ENCODE measurements around the gene GNAI1.
A peak's percentile ranks its signal among the peaks of the same experiment; 100 is the strongest.

The GNAI1 gene

GRCh38 chr7:80216996-80217842 is 82.6 kb downstream of the GNAI1 start:
- no peak for DNase-seq

- DNase-seq: no peak
Observed at GRCh38 chr7:80218723-80219122, 84.1 kb downstream of the GNAI1 start.

GRCh38 chr7:80220022-80220634 is 85.5 kb downstream of the GNAI1 start:
- no peak for DNase-seq

- peak; percentile 35 for DNase-seq
Observed at GRCh38 chr7:80224415-80224814, 89.8 kb downstream of the GNAI1 start.

GRCh38 chr7:80225361-80225760 is 90.7 kb downstream of the GNAI1 start:
- no peak for DNase-seq

GRCh38 chr7:80226629-80227028 is 92.0 kb downstream of the GNAI1 start:
- DNase-seq: no peak

GRCh38 chr7:80230327-80230726 is 95.7 kb downstream of the GNAI1 start:
- DNase-seq: no peak

GRCh38 chr7:80231707-80232106 is 97.1 kb downstream of the GNAI1 start:
- no peak for DNase-seq

- no peak for DNase-seq
Observed at GRCh38 chr7:80232979-80233724, 98.5 kb downstream of the GNAI1 start.

GRCh38 chr7:80235334-80235733 is 100.7 kb downstream of the GNAI1 start:
- peak; percentile 62 for DNase-seq

GRCh38 chr7:80236681-80237080 is 102.0 kb downstream of the GNAI1 start:
- no peak for DNase-seq

- DNase-seq: no peak
Observed at GRCh38 chr7:80240265-80241025, 105.8 kb downstream of the GNAI1 start.

GRCh38 chr7:80241671-80242070 is 107.0 kb downstream of the GNAI1 start:
- no peak for DNase-seq

GRCh38 chr7:80243425-80243824 is 108.8 kb downstream of the GNAI1 start:
- DNase-seq: no peak

- no peak for DNase-seq
Observed at GRCh38 chr7:80244206-80244916, 109.7 kb downstream of the GNAI1 start.

GRCh38 chr7:80247144-80247543 is 112.5 kb downstream of the GNAI1 start:
- no peak for DNase-seq

GRCh38 chr7:80247891-80248290 is 113.3 kb downstream of the GNAI1 start:
- no peak for DNase-seq

- DNase-seq: no peak
Observed at GRCh38 chr7:80249184-80249583, 114.6 kb downstream of the GNAI1 start.

- DNase-seq: no peak
Observed at GRCh38 chr7:80249619-80250295, 115.1 kb downstream of the GNAI1 start.

- DNase-seq: no peak
Observed at GRCh38 chr7:80253237-80253636, 118.6 kb downstream of the GNAI1 start.

- no peak for DNase-seq
Observed at GRCh38 chr7:80253653-80254052, 119.0 kb downstream of the GNAI1 start.

- DNase-seq: no peak
Observed at GRCh38 chr7:80255656-80256055, 121.0 kb downstream of the GNAI1 start.
